Omental fat pad (tissue), 4 donors: Measurements from ENCODE around the gene RANGRF. TPM values are rescaled to one million over a fixed set of nuclear protein-coding genes. Genes with fewer than 3 reads are reported as not detected.

Experiments
- ATAC-seq: fragments of 150-250 bp; one replicate; pipeline ENCODE4 v1.9.1; 2016; ENCODE audit warnings: mild to moderate bottlenecking, moderate library complexity; ENCODE audit not compliant: low FRiP score
- DNase-seq: peaks from one replicate; pipeline ENCODE4 v3.0.0-alpha.2; 2019; ENCODE audit warnings: low spot score
- CTCF ChIP-seq, 3 donors: fragments of 450-650 bp; IDR thresholded peaks; one replicate each; pipeline ENCODE4 v1.5.1; 2016 to 2017; ENCODE audit warnings: antibody characterized with exemption in 3 of 3, mild to moderate bottlenecking in 3 of 3, moderate library complexity in 2 of 3
- total RNA-seq, 4 donors: library from RNA; depleted of rRNA; stranded (reverse); fragments of >200 nt; gene quantifications; one replicate each; pipeline ENCODE4 v1.1.0, GENCODE V29; 2016

Gene RANGRF
- total RNA-seq, 4 donors from 2014 or later: 16.7 to 31.4 (median 23.0) TPM

- TF ChIP-seq CTCF (IDR thresholded peaks at IDR 0.05): no peak
- DNase-seq (no peak), ATAC-seq (no peak)
Observed at GRCh38 chr17:8253801-8254200, 34.7 kb upstream of the RANGRF start.

- TF ChIP-seq CTCF (IDR thresholded peaks at IDR 0.05): no peak
- DNase-seq (no peak), ATAC-seq (no peak)
Observed at GRCh38 chr17:8254881-8255280, 33.6 kb upstream of the RANGRF start.

- DNase-seq (no peak), ATAC-seq (no peak)
- TF ChIP-seq CTCF (IDR thresholded peaks at IDR 0.05): no peak
Observed at GRCh38 chr17:8255499-8255898, 33.0 kb upstream of the RANGRF start.

- no peak for ATAC-seq
- no peak for TF ChIP-seq CTCF (IDR thresholded peaks at IDR 0.05)
- no peak for DNase-seq
Observed at GRCh38 chr17:8256291-8256690, 32.2 kb upstream of the RANGRF start.

GRCh38 chr17:8256691-8257090 is 31.8 kb upstream of the RANGRF start:
- TF ChIP-seq CTCF (IDR thresholded peaks at IDR 0.05): no peak
- DNase-seq (no peak), ATAC-seq (no peak)

- no peak for DNase-seq
- ATAC-seq: no peak
- TF ChIP-seq CTCF (IDR thresholded peaks at IDR 0.05): no peak
Observed at GRCh38 chr17:8257801-8258200, 30.7 kb upstream of the RANGRF start.

- no peak for TF ChIP-seq CTCF (IDR thresholded peaks at IDR 0.05)
- ATAC-seq (no peak), DNase-seq (no peak)
Observed at GRCh38 chr17:8264320-8264719, 24.1 kb upstream of the RANGRF start.
